Ureter (tissue), 1 donor: ENCODE results near the gene R3HDML. TPM values are rescaled to one million over a fixed set of nuclear protein-coding genes. Genes with fewer than 3 reads are reported as not detected.

Source experiments
- DNase-seq: peaks from one replicate; pipeline ENCODE4 v3.0.0-alpha.2; 2020; ENCODE audit warnings: low spot score
- total RNA-seq: library from RNA; stranded (reverse); gene quantifications from one replicate; pipeline ENCODE4 v1.2.4, GENCODE V29; 2023
- donor health status: DM: yes; HTN: yes; CAD: no.

The R3HDML gene
- total RNA-seq, 1 donor from 2014 or later: not detected

- DNase-seq: no peak
These were observed 27.2 kb downstream of the R3HDML start for GRCh38 chr20:44364068-44364467.

- DNase-seq: no peak
These were observed 27.9 kb downstream of the R3HDML start for GRCh38 chr20:44364780-44365179.

- no peak for DNase-seq
These were observed 30.9 kb downstream of the R3HDML start for GRCh38 chr20:44367746-44368145.

GRCh38 chr20:44370639-44371218 is 33.9 kb downstream of the R3HDML start:
- DNase-seq: peak; percentile 48

GRCh38 chr20:44382641-44383040 is 45.8 kb downstream of the R3HDML start:
- no peak for DNase-seq

- peak; percentile 73 for DNase-seq
These were observed 47.7 kb downstream of the R3HDML start for GRCh38 chr20:44384423-44385027.

DNA sequence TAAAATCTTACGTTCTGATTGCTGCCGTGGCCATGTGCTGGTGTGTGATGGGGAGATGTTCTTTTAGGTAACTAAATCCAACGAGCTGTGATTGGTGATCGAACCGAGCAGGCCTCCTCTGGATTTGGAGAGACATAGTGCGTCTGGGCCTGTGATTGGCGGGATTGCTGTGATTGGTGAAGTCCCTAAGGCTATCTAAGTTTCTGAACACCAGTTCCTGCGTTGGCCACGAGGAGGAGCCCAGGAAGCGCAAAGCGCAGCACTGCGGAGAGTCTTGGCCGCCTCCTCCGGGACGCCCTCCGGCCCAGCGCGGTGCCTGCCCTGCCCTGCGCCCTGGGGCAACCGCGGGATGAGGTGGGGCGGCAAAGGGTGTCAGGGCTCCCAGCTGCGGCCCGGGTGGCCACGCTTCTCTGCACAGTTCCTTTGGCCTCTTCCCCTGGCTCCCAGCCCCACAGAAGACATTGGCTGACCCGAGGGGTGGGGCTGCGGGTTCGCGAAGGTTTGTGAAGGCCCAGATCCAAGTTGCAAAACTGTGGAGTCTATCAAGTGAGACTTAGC is 51.7 kb downstream of the R3HDML start:
- DNase-seq: peak; percentile 54

- DNase-seq: no peak
These were observed 53.0 kb downstream of the R3HDML start for GRCh38 chr20:44389871-44390270.

GRCh38 chr20:44390280-44390679 is 53.4 kb downstream of the R3HDML start:
- no peak for DNase-seq

GRCh38 chr20:44392088-44392775 is 55.4 kb downstream of the R3HDML start:
- DNase-seq: no peak

DNA sequence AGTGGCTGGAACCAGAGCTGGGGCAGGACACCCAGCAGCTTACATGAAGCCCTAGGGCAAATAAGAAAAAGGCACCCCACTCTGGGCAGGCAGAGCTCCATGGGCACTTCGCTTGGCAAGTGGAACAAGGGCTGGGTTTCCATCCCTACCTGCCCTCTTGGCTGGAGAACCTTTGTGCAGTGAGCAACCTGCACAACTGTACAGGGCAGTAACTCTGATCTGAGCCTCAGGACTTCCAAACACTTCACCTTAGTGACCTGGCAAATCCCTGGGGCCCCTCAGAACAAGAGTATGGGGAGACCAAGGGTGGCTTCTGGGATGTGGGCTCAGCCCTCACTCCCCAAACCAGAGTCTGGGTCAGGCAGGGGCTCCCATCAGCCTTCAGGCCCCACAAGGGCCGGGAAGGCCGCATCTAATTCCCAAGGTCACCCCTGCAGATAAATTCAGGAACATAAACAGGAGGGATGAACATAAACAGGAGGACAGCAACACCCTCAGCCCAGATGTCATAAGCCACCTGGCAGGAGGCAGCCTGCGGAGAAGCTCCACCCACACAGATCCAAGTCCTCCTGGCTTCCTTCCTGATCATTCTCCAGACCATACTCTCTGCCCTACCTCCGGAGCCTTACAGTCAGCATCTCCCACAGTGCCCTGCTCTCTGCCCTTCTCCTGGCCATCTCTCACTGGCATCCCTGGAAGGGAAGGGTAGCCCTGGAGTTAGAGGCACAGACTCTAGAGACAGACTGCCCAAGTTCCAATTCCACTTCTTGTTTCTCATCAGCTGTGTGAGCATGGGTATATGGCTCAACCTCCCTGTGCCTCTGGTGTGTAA is 56.1 kb downstream of the R3HDML start:
- DNase-seq: no peak

DNA sequence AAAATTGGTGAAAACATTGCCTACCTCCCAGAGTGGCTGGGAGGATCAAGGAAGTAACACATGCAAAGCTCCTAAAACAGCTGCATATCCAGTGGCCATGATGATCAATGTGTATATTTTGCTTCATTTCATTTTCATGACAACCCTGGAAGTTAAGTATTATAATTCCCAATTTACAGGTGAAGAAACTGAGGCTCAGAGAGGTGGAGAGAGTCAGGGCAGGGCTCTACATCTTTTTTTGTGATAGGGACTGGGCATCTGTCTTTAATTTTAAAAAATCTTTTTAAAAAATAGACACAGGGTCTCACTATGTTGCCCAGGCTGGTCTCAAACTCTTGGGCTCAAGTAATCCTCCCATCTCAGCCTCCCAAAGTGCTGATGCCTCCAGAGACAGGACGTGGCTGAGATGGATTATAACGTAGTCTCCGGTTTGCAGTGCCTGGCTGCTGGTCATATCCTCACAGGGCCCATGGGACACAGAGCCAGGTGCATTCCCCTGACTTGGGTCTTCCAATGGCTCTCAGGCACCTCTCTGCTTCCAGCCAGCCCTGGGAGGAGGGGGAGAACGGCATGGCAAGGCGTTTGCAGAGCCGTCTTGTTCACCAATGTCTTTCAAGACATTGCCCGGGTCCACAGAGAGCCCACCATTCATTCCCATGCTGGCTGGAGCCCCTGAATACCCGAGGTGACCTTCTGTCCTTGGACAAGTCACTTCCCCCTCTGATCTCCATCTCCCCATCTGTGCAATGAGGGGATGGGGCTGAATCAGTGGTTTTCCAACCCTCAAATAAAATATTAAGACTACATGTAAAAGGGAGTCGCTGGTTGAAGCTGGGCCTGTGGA is 57.0 kb downstream of the R3HDML start:
- DNase-seq: no peak

DNA sequence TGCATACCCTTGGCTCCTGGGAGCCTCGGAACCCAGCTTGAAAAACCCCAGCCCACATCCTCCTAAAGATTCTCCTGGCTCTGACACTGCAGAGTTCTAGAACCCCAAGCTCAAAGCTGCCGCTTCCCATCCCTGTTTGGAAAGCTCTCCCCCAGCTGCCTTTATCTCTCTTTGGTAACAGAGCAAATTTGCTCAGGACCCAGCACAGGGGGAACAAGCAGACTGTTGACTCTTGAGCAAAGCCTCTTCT is 57.5 kb downstream of the R3HDML start:
- DNase-seq: no peak

- DNase-seq: no peak
These were observed 58.0 kb downstream of the R3HDML start for GRCh38 chr20:44394702-44395460.

DNA sequence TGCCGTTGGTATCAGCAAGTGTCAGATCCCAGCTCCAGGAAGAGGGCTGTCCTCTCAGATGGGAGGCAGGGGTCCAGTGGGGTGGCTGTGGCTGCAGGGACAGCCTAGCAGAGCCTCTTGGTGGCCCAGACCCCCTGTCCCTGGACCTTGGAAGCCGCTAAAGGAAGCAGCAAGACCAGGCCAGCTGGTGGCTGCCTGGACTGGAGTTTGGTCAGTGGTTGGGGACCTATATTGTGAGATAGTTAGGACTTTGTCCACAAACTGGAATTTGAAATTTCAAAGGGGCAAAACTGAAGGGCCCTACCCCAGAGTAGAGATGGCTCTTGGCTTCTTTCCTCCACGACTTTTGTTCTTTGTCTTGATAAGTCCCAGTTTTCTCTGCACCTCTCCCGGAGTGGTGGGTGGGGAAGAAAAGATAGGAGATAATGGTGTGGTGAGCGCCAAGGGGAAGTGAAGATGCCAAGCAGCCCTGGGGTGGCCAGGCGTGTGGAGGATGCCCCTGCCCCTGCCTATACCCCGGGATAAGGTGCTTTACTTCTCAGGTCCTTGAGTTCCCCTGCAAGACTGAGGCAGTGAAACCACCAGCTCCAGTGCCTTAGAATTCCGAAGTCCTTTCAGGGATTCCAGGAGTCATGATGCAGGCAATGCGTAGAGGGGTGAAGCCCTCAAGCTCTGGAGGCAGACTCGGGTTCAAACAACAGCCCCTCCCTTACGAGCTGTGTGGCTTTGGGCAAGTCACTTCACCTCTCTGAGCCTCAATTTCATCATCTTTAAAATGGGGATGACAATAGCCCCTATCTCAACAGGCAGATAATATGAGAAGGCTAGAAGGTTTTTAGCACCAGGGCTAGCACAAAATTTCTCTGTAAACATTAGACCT is 58.9 kb downstream of the R3HDML start:
- DNase-seq: no peak

- DNase-seq: no peak
These were observed 59.7 kb downstream of the R3HDML start for GRCh38 chr20:44396369-44397130.

GRCh38 chr20:44398335-44398734 is 61.5 kb downstream of the R3HDML start:
- no peak for DNase-seq

DNA sequence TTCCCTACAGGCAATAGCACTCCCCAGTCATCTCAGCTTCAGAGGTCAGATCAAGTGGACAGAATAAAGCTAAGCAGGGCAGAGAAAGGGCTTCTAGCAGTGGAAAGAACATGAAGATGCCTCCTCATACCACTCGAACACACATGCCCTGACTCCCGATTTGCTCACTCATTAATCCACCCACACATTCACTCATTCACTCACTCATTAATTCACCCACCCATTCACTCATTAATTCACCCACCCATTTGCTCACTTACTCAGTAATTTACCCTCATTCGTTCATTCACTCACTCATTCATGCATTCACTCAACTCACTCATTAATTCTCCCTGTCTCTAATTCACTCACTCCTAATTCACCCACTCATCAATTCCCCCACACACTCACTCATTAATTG is 62.6 kb downstream of the R3HDML start:
- DNase-seq: no peak

DNA sequence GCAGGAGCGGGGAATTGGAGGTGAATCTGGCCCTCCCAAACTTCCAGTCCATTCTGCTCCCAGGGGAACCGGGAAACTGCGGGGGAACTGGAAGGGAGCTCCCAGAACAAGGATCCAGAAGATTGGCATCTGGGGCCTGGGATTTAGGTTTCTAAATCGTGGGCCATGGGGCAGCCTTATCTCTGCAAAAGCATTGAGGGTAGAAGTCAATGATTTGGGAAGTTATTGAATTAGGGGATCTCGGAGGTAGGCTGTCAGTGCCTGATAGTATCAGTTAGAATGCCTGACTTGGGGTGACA is 63.8 kb downstream of the R3HDML start:
- no peak for DNase-seq
